Endodermal cell (in vitro differentiated cells): ENCODE measurements around the gene RFLNA. TPM values are rescaled to one million over a fixed set of nuclear protein-coding genes. Genes with fewer than 3 reads are reported as not detected.
A peak's percentile ranks its signal among the peaks of the same experiment; 100 is the strongest.

Source experiments
- DNase-seq: peaks from one replicate; pipeline ENCODE4 v3.0.0-alpha.2; 2017
- H3K27ac ChIP-seq: 2 replicates; pipeline ENCODE4 v1.5.1; 2013; ENCODE audit warnings: mild to moderate bottlenecking, low read depth, low read length, moderate library complexity
- H3K27me3 ChIP-seq: 2 replicates; pipeline ENCODE4 v1.6.1; 2013; ENCODE audit warnings: mild to moderate bottlenecking, low read length, moderate library complexity; ENCODE audit not compliant: insufficient read depth, control insufficient read depth, poor library complexity, severe bottlenecking
- H3K36me3 ChIP-seq: 2 replicates; pipeline ENCODE4 v1.7.0; 2013; ENCODE audit warnings: mild to moderate bottlenecking, low read length, moderate library complexity; ENCODE audit not compliant: control insufficient read depth, insufficient read depth
- H3K4me1 ChIP-seq: one replicate; pipeline ENCODE4 v1.7.0; 2013; ENCODE audit warnings: low read length; ENCODE audit not compliant: control insufficient read depth, insufficient read depth
- H3K4me3 ChIP-seq: 2 replicates; pipeline ENCODE4 v1.5.1; 2013; ENCODE audit warnings: mild to moderate bottlenecking, low read length, moderate library complexity
- H3K9ac ChIP-seq: 2 replicates; pipeline ENCODE4 v1.6.1; 2013; ENCODE audit warnings: mild to moderate bottlenecking, low read length, moderate library complexity; ENCODE audit not compliant: poor library complexity, severe bottlenecking; ENCODE audit errors: extremely low read depth
- H3K9me3 ChIP-seq: 2 replicates; pipeline ENCODE4 v1.6.1; 2013; ENCODE audit warnings: mild to moderate bottlenecking, low read length, moderate library complexity; ENCODE audit not compliant: control insufficient read depth
- H3K27ac Mint-ChIP-seq: 2 replicates; pipeline ENCODE4 v1.8.0; 2020; ENCODE audit warnings: mixed read lengths
- H3K27me3 Mint-ChIP-seq: 2 replicates; pipeline ENCODE4 v1.8.0; 2021; ENCODE audit warnings: mild to moderate bottlenecking, mixed read lengths; ENCODE audit not compliant: insufficient read depth
- H3K36me3 Mint-ChIP-seq: 2 replicates; pipeline ENCODE4 v1.8.0; 2020; ENCODE audit warnings: low read depth, mixed read lengths
- H3K4me1 Mint-ChIP-seq: 2 replicates; pipeline ENCODE4 v1.8.0; 2020; ENCODE audit warnings: mixed read lengths
- H3K4me3 Mint-ChIP-seq: 2 replicates; pipeline ENCODE4 v1.8.0; 2020; ENCODE audit warnings: mild to moderate bottlenecking, moderate library complexity, mixed read lengths
- H3K9me3 Mint-ChIP-seq: 2 replicates; pipeline ENCODE4 v1.8.0; 2020; ENCODE audit warnings: mild to moderate bottlenecking, mixed read lengths
- CTCF ChIP-seq: fragments of 200-600 bp; sonication (generic); conservative IDR thresholded peaks from 2 replicates; pipeline ENCODE4 v1.5.0; 2021; ENCODE audit warnings: antibody characterized with exemption, mild to moderate bottlenecking
- WGBS, 2 experiments: methylation state at CpG; one replicate each; pipeline versions ENCODE4 v1.1.5 to v1.1.7; 2013; ENCODE audit warnings: missing lambda C conversion rate in 2 of 2, mixed read lengths in 1 of 2; ENCODE audit not compliant: insufficient coverage in 1 of 2, insufficient read length in 1 of 2; 5-methylcytosine and 5-hydroxymethylcytosine counted together
- total RNA-seq, 2 donors: library from RNA; stranded (reverse); fragmentation: NEBNext Ultra II Directional in 1 of 2; extraction: Animal tissue kit (Norgen Biotek cat#: 25700) in 1 of 2; gene quantifications; 2 replicates in 1 of 2; 3 replicates in 1 of 2; pipeline ENCODE4 v1.2.1, GENCODE V29; 2021

RFLNA gene
- total RNA-seq, 2 donors from 2014 or later = 1.2 to 2.0 TPM

GRCh38 chr12:124303579-124304313 is 8.9 kb downstream of the RFLNA start:
- no peak overlapping the region for H3K27ac Mint-ChIP-seq
- Histone ChIP-seq H3K9ac (no peak overlapping the region), H3K36me3 (no peaks in the 10 kb centered on the region), H3K27ac (no peak overlapping the region), H3K9me3 (no peaks in the 10 kb centered on the region), H3K4me3 (no peak overlapping the region), H3K4me1 (peaks cover 6% of the 10 kb centered on the region), H3K27me3 (no peaks in the 10 kb centered on the region)
- peaks cover 7% of the 10 kb centered on the region for H3K27me3 Mint-ChIP-seq
- no peaks in the 10 kb centered on the region for H3K36me3 Mint-ChIP-seq
- peak; percentile 52 for DNase-seq
- no peaks in the 10 kb centered on the region for H3K9me3 Mint-ChIP-seq
- no peak for TF ChIP-seq CTCF
- no peak overlapping the region for H3K4me3 Mint-ChIP-seq
- WGBS, 2 experiments = 91 to 92% methylated on average over 19 to 38 of the region's 38 CpGs
- H3K4me1 Mint-ChIP-seq = no peaks in the 10 kb centered on the region

- Histone ChIP-seq H3K27ac (no peak overlapping the region), H3K36me3 (no peaks in the 10 kb centered on the region), H3K4me3 (no peak overlapping the region), H3K9me3 (no peaks in the 10 kb centered on the region), H3K9ac (no peak overlapping the region), H3K27me3 (no peaks in the 10 kb centered on the region), H3K4me1 (peaks cover 6% of the 10 kb centered on the region)
- Mint-ChIP-seq H3K4me1 (no peaks in the 10 kb centered on the region), H3K9me3 (no peaks in the 10 kb centered on the region), H3K27ac (no peak overlapping the region), H3K36me3 (no peaks in the 10 kb centered on the region), H3K4me3 (no peak overlapping the region), H3K27me3 (peaks cover 7% of the 10 kb centered on the region)
- WGBS, 2 experiments = 93 to 95% methylated on average over 11 to 20 of the region's 20 CpGs
- no peak for DNase-seq
- no peak for TF ChIP-seq CTCF
Observed at GRCh38 chr12:124304314-124304790, 9.5 kb downstream of the RFLNA start.

GRCh38 chr12:124305136-124305535 is 10.2 kb downstream of the RFLNA start:
- H3K27me3 ChIP-seq = no peaks in the 10 kb centered on the region
- peaks cover under 1% of the 10 kb centered on the region for H3K27me3 Mint-ChIP-seq
- no peaks in the 10 kb centered on the region for H3K36me3 ChIP-seq
- H3K4me1 ChIP-seq = peaks cover 6% of the 10 kb centered on the region
- WGBS, 2 experiments = 83 to 88% methylated on average over 10 of the region's 10 CpGs
- no peaks in the 10 kb centered on the region for H3K36me3 Mint-ChIP-seq
- H3K4me1 Mint-ChIP-seq = no peaks in the 10 kb centered on the region
- DNase-seq = no peak
- no peak overlapping the region for H3K4me3 ChIP-seq
- H3K27ac ChIP-seq = no peak overlapping the region
- H3K9me3 Mint-ChIP-seq = no peaks in the 10 kb centered on the region
- no peak overlapping the region for H3K27ac Mint-ChIP-seq
- no peak overlapping the region for H3K9ac ChIP-seq
- H3K4me3 Mint-ChIP-seq = no peak overlapping the region
- H3K9me3 ChIP-seq = no peaks in the 10 kb centered on the region
- TF ChIP-seq CTCF = no peak
